ENCODE data around the gene ASAP3.

Gene ASAP3

DNA sequence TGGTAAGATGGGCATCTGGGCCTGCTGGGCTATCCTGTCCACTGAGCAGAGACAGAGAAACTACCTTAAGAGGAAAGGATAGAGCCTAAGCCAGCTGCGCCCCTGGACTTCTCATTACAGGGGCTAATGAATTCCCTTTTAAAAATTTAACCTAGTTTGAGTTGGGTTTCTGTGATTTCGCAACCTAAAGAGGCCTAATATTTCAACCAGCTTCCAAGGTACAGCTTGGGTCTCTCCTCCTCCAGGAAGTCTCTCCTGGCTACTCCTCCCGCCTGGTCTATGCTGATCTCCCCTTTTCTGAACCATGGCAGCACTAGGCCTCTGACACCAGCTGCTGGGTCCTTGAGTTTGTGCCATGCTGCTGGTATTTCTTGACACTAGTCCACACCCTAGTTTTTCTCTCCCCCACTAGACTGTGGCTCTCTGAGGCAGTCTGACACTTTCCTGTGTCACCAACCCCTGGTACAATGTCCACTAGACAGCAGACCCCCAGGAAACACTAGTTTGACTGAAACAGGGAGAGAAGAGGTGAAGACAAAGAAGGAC lies 30.5 kb downstream of the ASAP3 start:
- no peak for DNase-seq
- Histone ChIP-seq H3K9me3 (no peaks in the 10 kb centered on the region), H3K4me1 (peaks cover 0 to 27% (median 5%) of the 10 kb centered on the region in 4 donors), H3K4me3 (no peak overlapping the region), H3K27me3 (no peaks in the 10 kb centered on the region), H3K27ac (no peak overlapping the region), H3K36me3 (peaks cover 0 to 31% (median 25%) of the 10 kb centered on the region in 3 donors)
- TF ChIP-seq, protein P1, sequence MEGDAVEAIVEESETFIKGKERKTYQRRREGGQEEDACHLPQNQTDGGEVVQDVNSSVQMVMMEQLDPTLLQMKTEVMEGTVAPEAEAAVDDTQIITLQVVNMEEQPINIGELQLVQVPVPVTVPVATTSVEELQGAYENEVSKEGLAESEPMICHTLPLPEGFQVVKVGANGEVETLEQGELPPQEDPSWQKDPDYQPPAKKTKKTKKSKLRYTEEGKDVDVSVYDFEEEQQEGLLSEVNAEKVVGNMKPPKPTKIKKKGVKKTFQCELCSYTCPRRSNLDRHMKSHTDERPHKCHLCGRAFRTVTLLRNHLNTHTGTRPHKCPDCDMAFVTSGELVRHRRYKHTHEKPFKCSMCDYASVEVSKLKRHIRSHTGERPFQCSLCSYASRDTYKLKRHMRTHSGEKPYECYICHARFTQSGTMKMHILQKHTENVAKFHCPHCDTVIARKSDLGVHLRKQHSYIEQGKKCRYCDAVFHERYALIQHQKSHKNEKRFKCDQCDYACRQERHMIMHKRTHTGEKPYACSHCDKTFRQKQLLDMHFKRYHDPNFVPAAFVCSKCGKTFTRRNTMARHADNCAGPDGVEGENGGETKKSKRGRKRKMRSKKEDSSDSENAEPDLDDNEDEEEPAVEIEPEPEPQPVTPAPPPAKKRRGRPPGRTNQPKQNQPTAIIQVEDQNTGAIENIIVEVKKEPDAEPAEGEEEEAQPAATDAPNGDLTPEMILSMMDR (IDR thresholded peaks at IDR 0.05) = no peak
- intact Hi-C loops (cut with DNase I; ENCODE audit: low total_unique reads) = no loop called here

DNA sequence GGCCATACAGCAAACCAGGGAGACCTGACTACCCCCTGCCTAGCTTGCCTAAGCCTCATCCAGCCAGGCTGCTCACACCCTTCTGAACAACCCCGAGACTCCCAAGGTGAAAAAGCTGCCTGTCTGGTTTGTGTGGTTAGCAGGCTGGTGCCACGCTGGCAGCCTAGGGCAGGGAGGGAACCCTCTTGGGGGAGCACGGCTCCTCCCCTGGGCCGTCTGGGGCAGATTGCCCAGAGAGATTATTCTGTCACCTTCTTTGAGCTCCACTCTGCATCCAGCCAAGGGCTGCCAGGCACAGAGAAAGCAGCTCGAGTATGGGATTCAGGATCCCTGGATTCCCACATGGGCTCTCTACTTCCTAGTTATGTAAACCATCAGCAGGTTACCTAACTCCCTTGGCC lies 32.0 kb downstream of the ASAP3 start:
- H3K27ac ChIP-seq = no peak overlapping the region
- no peak for DNase-seq
- intact Hi-C loops (cut with DNase I; ENCODE audit: low total_unique reads) = no loop called here

DNA sequence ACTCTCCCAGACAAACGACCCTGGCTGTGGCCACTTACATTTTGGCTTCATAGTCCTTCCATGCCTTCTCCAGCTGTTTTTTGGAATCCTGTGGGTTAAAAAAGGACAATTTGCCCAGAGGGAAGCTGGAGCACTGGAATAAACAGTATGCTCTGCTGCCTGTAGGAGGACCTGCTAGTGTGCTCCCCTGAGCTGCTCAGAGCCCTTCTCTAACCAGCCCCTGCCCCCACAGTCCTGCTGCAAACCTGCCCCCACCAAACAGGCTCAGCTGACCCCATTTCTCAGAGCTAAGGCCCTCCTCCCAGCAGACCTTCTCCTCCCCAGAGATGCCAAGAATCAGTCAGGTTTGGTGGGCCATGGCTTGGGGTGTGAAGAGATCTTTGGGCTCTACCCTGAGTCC lies 32.5 kb downstream of the ASAP3 start:
- Histone ChIP-seq H3K4me3 (no peak overlapping the region), H3K9me3 (no peaks in the 10 kb centered on the region), H3K27me3 (no peaks in the 10 kb centered on the region), H3K36me3 (peaks cover 0 to 31% (median 25%) of the 10 kb centered on the region in 3 donors), H3K4me1 (peaks cover 0 to 24% (median 5%) of the 10 kb centered on the region in 4 donors), H3K27ac (no peak overlapping the region)
- TF ChIP-seq, protein P1 (IDR thresholded peaks at IDR 0.05) = no peak
- no peak for DNase-seq
- intact Hi-C loops (cut with DNase I; ENCODE audit: low total_unique reads) = no loop called here

More for the DNA sequence above, 32.0 kb downstream of the ASAP3 start:
- peaks cover 0 to 31% (median 25%) of the 10 kb centered on the region in 3 donors for H3K36me3 ChIP-seq
- H3K9me3 ChIP-seq = no peaks in the 10 kb centered on the region
- TF ChIP-seq, protein P1 (IDR thresholded peaks at IDR 0.05) = no peak
- no peak overlapping the region for H3K4me3 ChIP-seq
- H3K4me1 ChIP-seq = peaks cover 0 to 24% (median 5%) of the 10 kb centered on the region in 4 donors
- no peaks in the 10 kb centered on the region for H3K27me3 ChIP-seq

DNA sequence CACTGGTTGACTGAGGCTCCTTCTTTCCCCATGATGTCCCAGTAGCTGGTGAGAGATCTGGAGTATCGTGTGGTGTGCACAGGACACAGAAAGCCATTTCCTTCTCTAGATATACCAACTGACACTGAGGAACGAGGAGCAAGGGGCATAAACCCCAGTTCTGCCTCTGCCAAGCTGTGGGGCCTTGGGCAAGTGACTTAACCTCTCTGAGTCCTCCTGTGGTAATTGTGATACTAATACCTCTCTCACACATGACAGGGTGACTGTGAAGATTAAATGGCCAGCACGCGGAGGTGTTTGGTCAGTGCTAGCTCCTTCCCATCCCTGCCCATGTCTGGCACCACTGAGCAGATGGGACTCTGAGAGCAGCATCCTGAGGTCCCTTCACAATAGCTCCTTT lies 33.1 kb downstream of the ASAP3 start:
- intact Hi-C loops (cut with DNase I; ENCODE audit: low total_unique reads) = no loop called here
- no peaks in the 10 kb centered on the region for H3K9me3 ChIP-seq
- H3K27ac ChIP-seq = no peak overlapping the region
- peaks cover 0 to 24% (median 5%) of the 10 kb centered on the region in 4 donors for H3K4me1 ChIP-seq
- no peak for DNase-seq
- H3K4me3 ChIP-seq = no peak overlapping the region
- peaks cover 0 to 26% (median 25%) of the 10 kb centered on the region in 3 donors for H3K36me3 ChIP-seq
- H3K27me3 ChIP-seq = no peaks in the 10 kb centered on the region
- TF ChIP-seq, protein P1 (IDR thresholded peaks at IDR 0.05) = no peak

DNA sequence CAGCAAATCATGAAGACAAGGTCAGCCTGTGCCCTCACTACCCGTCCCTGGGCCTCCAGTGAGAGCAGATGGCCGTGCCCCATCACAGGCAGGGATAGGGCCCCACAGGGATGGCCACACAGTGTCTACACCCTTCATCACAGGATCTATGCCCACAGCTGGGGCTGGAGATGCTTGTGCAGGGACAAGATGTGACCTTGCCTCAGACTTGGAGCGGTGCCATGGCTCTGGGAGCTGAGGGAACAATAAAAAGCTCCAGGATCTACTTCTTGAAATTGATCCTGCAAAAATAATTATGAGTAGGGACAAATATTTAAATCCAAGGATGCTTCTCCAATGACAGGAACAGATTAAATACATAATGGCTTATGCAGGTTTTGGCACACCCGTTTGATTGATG lies 34.0 kb downstream of the ASAP3 start:
- no peaks in the 10 kb centered on the region for H3K9me3 ChIP-seq
- peak in 1 of 2 donors; percentile 85 for DNase-seq
- intact Hi-C loops (cut with DNase I; ENCODE audit: low total_unique reads) = no loop called here
- TF ChIP-seq, protein P1 (IDR thresholded peaks at IDR 0.05) = no peak
- H3K4me3 ChIP-seq = no peak overlapping the region
- H3K36me3 ChIP-seq = peaks cover 0 to 18% (median 17%) of the 10 kb centered on the region in 3 donors
- no peaks in the 10 kb centered on the region for H3K27me3 ChIP-seq
- H3K27ac ChIP-seq = no peak overlapping the region
- peaks cover 0 to 24% (median 5%) of the 10 kb centered on the region in 4 donors for H3K4me1 ChIP-seq
